HG03175 (cell line): Measurements from ENCODE around the gene FDCSP.
"Not testable (repeated sequence)": the region's sequence is repeated elsewhere in the genome, so short reads cannot be mapped to it uniquely, and the experiment has no call there.

Experiments used
- ATAC-seq: cut with Tn5 transposase; IDR thresholded peaks from one replicate; pipeline ENCODE4 v1.9.1; 2021; ENCODE audit warnings: mild to moderate bottlenecking, moderate library complexity; ENCODE audit not compliant: unreplicated experiment

FDCSP gene

DNA sequence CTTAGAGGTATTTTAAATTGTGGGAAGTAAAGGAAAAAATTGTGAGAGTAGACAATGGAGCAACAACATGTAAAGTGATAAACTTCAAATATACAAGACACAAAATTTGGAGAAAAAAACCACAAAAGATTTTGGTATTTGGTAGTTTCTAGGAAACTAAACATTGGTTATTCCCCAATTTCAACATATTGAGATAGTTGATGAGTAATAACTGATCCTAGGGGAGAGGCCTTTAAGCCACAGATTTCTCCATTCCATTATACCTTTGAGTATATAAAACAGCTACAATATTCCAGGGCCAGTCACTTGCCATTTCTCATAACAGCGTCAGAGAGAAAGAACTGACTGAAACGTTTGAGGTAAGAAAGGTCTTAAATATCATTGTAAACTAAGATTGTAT is at the start of gene FDCSP:
Gene FDCSP, plus strand, starts transcription at position 301 of the 400 bp plus-strand sequence. CDS start 5,071 bp downstream, outside the sequence.
- no peak for ATAC-seq

DNA sequence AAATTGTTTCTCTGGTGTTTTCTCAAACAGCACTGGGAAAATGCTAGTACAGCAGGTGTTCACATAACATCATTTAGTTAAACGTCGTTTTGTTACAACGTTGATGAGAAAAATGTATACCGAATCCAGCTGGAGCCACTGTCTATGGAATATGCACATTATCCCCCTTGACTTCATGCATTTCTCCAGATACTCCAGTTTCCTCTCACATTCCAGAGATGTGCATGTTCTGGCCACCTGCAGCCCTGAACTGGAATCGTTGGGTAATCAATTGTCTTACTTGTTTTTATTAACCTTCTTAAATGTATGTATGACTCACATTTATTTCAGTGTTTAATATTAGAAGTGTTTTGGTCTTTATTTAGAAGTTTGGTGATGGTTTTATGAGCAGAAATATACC is 48.8 kb upstream of the FDCSP start:
- ATAC-seq, result no peak

DNA sequence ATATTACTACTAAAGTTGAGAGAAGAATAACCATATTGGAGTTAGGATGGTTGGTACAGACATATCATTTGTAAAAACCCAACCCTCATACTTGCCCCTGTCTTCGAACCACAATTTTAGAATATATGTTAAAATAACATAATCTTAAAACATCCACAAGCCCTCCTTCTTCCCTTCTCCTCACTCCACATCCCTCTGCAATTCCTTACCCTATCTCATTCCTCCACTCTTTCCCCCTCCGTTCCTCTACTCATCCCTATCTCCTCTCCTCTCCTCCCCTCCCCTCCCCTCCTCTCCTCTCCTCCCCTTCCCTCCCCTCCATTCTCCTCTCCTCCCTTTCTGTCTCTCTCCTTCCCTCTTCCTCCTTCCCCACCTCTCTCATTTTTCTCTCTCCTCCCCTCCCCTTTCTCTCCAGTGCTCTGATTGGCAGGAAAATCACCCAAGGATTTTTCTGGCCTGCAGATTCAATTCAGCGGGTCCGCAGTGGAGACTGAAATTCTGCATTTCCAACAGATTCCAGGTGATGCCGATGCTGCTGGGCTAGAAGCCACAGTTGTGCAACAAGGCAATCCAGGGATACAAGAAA is 47.8 kb upstream of the FDCSP start:
- ATAC-seq, result no peak

DNA sequence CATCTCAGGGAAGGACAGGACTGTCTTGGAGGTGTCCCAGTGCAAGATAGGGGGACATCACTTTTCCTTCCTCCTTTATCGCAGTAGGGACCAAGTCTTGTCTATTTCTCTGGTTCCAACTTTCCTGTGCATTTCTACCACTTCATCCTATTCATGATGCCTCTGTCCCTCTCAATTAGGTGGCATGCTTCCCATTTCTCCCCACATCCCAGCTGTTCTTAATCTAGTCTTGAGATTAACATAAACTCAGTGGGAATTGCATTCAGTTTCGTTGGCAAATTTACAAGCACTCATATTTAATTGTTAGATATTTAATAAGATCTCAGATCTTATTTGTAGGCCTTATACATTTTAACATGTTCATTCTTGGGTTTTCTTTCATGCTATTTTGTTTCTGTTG is 46.1 kb upstream of the FDCSP start:
- no peak for ATAC-seq

DNA sequence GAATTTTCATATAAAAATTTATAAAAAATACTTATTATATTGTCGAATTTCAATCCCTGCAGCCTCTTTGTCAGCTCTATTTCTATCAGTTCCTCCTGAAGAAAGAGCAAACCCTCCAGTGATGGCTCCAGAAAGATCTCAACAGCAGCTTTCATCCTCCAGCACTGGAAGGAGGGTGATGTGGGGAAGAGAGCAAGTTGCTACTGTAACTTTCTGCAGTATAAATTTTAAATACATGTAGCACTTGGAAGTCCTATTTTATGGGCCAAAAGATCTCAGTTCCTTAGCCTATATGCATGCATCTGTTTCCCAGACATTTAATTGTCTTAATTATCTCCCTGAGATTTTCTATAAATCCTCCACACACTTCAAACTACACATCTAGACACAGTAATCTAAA is 44.1 kb upstream of the FDCSP start:
- no peak for ATAC-seq

DNA sequence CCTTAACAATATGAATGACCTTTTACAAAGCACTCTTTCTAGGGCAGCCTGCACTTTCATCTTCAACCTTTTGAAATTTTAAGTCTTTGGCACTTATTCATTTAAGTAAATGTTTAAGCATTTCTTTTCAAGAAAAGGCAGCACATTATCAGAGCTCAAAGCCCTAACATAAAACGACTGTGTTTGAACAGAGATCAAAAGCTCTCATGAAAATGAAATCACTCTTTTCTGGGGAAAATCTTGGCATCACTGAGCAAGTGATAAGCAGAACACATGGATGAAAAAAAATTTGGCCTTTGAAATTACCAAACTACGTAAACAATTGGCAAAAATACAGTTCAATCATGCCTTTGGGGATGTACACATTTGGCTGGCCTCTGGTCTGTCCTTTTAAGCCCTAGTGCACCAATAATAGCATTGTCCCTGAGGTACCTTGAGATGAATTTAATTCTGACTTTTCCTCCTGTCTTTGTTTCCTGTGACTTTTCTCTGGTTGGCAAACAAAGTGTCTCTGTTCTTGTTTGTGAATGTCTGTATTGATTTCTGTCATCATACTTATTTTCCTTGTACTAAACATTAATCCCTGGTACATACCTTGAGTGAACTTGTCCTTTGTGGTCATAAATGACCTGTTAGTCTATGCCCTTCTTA is 43.3 kb upstream of the FDCSP start:
- ATAC-seq, result no peak

DNA sequence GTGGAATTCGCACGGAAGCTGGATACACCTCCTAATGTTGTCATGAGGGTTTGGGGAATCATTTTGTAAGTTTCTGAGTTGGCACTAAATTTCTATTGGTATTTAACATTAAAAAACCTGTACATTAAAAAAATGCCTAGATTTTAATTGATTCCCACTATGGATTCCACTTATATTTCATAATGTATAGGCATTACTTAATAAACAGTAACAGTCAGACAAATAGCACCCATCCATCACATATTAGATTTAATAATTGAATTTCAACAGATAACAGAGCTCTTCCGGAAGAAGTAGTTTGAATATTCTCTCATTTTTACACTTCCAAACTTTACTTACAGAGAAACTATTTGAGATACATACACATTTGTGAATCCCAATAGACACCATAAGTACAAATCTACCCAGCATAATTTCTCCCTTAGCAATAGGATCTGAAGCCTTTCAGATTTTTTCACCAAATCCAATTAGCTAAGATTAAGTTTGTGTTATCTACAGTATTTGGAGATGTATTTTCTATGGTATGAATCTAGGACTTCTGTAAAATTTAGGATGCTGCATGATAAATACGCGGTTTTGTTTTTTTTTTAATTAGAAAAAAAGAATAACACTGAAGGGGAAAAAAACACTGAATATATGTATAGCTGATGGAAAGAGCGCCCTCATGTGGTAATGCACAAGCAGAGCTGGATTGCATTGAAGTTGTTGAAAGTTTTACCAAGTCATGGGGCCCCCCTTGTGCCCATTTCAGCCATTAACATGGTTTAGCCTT is 42.6 kb upstream of the FDCSP start:
- peak; percentile 86 for ATAC-seq

DNA sequence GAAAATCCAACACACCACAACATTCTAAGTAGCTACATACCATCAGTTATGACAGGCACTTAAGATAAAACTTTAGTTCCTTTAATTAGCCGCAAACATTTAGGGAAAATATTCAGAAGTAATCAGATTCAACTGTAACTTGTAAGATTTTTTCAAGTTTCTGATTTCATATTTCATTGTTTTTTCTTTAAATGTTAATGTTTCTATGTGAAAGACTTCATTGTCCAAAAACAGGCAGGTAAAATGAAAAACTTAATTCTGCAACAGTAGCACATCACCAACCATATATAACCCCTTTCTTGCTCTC is 42.0 kb upstream of the FDCSP start:
- no peak for ATAC-seq

DNA sequence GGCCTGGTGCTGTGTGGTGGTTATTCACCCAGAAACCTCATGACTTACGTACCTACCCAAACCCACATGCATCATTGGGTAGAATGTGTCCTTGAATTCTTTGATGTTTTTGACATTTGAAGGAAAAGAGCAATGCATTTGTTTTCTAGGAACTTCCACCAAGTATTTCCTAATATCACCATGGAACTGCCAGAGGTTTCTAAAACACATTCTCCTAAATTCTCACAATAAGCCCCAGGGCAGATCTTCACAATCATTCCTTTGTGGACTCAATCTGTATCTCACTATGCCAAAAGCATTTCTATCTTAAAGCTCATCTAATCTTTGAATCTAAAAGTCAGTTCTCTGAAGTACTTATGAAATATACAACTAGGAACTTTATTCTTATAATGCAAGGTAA is 38.7 kb upstream of the FDCSP start:
- no peak for ATAC-seq

DNA sequence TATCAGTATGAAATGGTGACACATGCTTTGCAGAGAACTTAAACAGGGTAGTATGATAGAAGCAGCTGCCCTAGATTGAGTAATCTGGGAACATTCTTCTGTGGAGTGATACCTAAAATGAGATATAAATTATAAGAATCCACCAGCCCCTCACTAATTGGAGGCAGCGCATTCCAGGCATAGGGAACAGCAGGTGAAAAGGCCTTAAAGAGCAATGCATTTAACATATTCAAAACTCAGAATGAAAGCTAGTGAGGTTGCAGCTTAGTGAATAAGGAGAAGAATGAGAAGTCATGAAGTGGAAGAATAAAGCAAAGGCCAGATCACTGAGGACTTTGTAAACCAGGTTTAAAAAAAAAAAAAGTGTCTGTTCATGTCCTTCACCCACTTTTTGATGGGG is 35.3 kb upstream of the FDCSP start:
- no peak for ATAC-seq

DNA sequence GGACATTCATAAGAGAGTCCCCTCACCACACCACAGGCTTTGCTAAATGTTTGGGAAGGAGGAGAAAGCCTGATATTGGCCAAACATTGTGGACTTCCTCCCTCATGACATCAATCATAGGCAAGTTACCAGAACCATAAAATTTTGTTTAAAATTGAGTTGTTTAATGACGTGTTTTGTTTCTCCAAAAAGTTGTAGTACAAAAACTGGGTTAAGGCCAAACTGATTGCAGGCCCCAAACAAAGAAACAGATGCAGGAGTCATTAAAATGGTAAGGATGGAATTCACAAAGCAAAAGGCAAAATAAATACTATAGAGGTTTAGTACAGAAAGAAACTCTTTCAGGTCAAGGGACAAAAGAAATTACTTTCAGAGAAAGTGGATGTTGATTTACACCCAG is 34.3 kb upstream of the FDCSP start:
- no peak for ATAC-seq

DNA sequence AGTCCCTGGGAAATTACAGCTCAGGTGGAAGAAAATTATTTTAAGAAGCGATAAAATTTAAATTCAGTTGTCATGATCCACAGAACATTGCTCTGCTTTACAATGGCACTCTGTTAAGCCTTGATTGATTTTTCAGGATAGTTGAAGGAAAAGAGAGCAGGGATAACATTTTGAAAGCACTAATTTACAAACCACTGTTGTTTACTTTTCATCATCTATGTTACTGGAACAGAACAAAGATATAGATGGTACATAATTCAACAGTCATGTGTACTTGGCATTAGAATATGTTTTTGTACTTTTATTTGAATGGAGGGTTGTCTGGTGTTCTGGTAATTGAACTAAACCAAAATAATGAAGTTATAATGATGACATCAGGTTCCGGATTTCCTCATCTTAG is 33.0 kb upstream of the FDCSP start:
- ATAC-seq, result no peak

DNA sequence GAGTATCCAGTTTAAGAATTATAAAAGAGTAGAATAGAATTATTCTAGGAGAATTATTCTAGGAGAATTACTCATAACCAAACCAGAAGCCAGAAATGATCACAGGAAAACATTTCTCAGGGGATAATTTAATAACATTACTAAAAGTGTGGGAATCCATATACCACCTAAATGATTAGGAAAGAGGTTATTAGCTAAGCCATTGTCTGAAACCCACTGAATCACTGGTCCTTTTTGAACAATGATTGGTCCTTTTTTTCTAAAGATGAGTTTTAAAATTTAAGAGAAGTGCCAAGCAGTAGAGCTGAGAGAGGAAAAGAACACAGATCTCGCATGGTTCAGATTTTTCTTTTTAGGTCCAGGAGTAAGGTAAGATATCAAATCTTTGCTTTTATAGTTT is 30.5 kb upstream of the FDCSP start, which contains the start of gene ODAM:
Gene ODAM, plus strand, starts transcription at position 301 of the 400 bp plus-strand sequence. CDS start 819 bp downstream, outside the sequence.
- no peak for ATAC-seq

DNA sequence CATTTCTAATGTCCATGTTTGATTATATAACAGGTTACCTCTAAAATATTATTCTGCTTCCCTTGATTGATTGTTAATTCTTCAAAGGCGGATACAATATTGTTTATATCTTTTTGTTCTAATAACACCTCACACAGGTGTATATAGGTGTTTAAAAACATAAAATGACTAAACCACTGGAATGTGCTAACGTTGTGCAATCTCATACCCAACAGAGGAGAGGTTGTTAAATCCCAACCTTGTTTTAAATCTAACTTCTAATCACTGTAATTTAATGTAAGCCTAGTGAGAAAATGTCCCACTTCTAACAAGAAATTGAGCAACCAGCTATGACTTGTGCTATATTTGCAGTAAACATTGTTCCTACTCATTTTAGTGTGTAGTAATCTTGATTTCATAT is 29.1 kb upstream of the FDCSP start:
- ATAC-seq, result no peak

DNA sequence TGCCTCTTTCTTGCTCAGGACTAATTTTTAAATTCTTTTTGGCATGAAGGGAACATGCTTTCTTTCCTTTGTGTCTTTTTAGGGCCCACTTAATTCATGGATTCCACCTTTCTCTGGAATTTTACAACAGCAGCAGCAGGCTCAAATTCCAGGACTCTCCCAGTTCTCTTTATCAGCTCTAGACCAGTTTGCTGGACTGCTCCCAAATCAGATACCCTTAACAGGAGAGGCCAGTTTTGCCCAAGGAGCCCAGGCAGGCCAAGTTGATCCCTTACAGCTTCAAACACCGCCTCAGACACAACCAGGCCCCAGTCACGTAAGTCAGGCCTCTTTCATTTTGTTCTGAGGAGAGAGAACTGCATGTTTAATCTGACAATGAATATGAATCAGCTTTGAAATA is 28.1 kb upstream of the FDCSP start:
- ATAC-seq, result no peak

DNA sequence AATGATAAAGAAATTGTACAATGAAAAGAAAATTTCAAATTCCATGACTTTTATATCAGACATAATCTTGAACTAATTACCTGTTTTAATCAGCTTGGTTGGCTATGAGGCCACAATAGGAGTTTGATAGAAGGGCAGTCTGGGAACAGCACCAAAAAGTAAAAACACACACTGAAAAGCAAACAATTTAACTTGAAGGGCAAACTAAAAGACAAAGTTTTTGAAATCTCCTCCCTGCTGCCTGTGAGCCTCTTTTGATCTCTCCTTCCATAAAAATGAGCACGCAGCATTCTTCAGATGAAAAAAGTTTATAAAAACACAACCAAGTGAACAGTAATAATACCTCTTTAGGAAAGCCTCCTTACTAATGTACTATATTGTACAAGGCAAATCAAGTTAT is 22.3 kb upstream of the FDCSP start:
- ATAC-seq, result no peak

DNA sequence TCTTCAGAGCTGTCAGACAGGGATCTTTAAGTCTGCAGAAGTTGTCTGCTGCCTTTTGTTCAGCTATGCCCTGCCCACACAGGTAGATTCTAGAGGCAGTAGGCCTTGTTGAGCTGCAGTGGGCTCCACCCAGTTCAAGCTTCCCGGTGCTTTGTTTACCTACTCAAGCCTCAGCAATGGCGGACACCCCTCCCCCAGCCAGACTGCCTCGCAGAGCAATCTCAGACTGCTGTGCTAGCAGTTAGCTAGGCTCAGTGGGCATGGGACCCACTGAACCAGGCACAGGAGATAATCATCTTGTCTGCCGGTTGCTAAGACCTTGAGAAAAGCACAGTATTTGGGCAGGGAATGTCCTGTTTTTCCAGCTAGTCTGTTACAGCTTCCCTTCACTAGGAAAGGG is 13.2 kb upstream of the FDCSP start:
- ATAC-seq, result not testable (repeated sequence)

DNA sequence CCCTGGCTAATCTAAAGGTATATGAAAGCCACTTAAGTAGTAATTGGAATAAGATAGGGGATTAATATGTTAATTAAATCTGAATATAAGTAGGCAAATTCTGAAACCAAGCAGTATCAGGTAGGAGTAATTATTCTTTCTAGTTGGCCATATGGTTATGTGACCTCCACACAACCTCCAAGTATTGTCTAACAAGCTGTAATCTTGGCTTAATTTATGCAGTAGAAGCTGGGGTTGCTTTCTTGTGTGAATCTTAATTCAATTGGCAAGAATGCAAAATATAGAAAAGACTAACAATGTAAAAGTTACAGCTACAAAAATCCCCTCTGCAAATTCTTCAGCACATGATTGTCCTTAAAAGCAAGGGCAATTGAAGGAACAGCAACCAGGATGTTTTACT is 9.8 kb upstream of the FDCSP start:
- ATAC-seq, result not testable (repeated sequence)

DNA sequence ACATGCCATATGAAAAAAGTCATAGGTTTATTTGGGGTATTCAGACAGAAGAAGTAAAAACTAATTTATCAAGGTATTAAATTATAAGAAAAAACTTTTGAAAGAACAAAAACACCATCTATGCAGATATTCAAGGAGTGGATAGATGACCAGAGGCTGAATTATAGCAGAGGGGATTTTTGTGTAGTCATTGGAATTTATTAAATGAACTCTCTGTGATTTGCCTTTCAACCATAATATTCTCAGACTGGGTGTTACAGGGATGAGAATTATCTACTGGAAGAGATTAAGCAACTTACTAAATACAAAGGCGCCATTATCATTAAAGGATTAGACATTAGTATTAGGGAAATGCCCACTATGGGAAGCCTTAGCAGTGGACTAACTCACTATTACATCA is 9.4 kb upstream of the FDCSP start:
- ATAC-seq, result not testable (repeated sequence)

DNA sequence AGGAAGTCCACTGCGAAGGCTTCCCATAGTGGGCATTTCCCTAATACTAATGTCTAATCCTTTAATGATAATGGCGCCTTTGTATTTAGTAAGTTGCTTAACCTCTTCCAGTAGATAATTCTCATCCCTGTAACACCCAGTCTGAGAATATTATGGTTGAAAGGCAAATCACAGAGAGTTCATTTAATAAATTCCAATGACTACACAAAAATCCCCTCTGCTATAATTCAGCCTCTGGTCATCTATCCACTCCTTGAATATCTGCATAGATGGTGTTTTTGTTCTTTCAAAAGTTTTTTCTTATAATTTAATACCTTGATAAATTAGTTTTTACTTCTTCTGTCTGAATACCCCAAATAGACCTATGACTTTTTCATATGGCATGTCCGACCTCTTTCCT is 4.5 kb upstream of the FDCSP start:
- ATAC-seq, result not testable (repeated sequence)

DNA sequence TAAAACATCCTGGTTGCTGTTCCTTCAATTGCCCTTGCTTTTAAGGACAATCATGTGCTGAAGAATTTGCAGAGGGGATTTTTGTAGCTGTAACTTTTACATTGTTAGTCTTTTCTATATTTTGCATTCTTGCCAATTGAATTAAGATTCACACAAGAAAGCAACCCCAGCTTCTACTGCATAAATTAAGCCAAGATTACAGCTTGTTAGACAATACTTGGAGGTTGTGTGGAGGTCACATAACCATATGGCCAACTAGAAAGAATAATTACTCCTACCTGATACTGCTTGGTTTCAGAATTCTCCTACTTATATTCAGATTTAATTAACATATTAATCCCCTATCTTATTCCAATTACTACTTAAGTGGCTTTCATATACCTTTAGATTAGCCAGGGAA is 4.1 kb upstream of the FDCSP start:
- ATAC-seq, result not testable (repeated sequence)

DNA sequence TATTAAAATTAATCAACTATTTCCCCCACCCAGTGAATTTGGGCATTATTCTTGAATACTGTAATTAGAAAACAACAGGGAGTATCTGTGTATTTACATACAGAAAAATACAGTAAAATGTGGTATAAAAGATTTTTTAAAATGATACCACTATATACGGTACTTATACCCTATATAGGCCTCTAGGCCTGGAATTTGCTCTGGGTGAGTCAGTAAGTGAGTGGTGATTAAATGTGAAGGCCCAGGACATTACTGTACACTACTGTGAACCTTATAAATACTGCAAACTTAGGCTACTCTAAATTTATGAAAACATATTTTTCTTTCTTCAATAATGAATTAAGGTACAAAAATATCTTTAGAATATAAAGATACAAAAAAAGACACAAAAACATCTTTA is 10.2 kb downstream of the FDCSP start:
- ATAC-seq, result no peak
